ENCODE data around the gene MAPRE2.

Gene MAPRE2

GRCh38 chr18:35110554-35111485 lies 69.6 kb downstream of the MAPRE2 start:
- no peak for DNase-seq (ENCODE audit: low read depth, low spot score)
- no peak overlapping the region for H3K4me3 ChIP-seq (ENCODE audit: low read length)

GRCh38 chr18:35112696-35113095 lies 71.5 kb downstream of the MAPRE2 start:
- DNase-seq (ENCODE audit: low read depth, low spot score): no peak
- no peak overlapping the region for H3K4me3 ChIP-seq (ENCODE audit: low read length)

DNA sequence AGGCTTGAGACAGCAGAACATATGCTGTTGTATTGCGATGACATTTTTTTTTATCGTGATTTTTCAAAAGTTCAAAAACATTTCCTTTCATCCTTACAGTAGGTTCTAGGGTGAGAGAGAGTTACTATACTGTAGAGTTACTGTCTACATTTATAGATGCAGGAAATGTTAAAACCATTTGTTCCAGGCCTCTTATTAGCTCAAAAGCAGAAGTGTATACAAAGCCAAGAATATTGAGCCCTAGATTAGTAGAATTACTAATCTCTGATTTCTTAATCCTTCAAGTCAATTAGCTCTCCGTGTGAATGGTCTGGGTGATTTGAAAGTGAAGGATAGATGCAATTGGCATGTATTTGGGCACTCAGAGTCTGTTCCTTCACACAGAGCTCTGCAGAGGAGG lies 73.1 kb downstream of the MAPRE2 start:
- H3K4me3 ChIP-seq (ENCODE audit: low read length): no peak overlapping the region
- no peak for DNase-seq (ENCODE audit: low read depth, low spot score)

- no peak for DNase-seq (ENCODE audit: low read depth, low spot score)
- no peak overlapping the region for H3K4me3 ChIP-seq (ENCODE audit: low read length)
Measured at GRCh38 chr18:35116784-35117318, 75.6 kb downstream of the MAPRE2 start.

- DNase-seq (ENCODE audit: low read depth, low spot score): peak; percentile 15
- no peak overlapping the region for H3K4me3 ChIP-seq (ENCODE audit: low read length)
Measured at GRCh38 chr18:35117372-35117771, 76.2 kb downstream of the MAPRE2 start.

GRCh38 chr18:35117951-35118411 lies 76.8 kb downstream of the MAPRE2 start:
- DNase-seq (ENCODE audit: low read depth, low spot score): no peak
- H3K4me3 ChIP-seq (ENCODE audit: low read length): no peak overlapping the region

DNA sequence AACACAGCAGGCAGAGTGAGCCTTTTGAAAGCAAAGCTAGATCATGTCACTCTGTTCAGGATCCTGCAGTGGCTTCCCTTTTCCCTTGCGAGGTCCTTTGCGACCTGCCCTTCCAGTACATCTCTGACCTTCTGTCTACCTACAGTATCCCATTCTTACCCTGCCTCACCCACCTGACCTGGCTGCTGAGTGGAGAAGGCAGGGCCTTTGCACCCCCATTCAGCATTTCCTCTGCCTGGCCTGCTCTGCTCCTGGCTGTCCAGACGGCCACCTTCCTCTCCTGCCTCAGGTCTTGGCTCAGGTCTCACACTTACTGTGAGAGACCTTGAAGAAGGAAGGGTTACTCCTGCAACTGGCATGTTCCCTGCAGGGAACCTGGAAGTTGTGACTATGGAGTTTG lies 77.4 kb downstream of the MAPRE2 start:
- DNase-seq (ENCODE audit: low read depth, low spot score): no peak
- H3K4me3 ChIP-seq (ENCODE audit: low read length): no peak overlapping the region

- DNase-seq (ENCODE audit: low read depth, low spot score): no peak
- H3K4me3 ChIP-seq (ENCODE audit: low read length): no peak overlapping the region
Measured at GRCh38 chr18:35121038-35121437, 79.8 kb downstream of the MAPRE2 start.

DNA sequence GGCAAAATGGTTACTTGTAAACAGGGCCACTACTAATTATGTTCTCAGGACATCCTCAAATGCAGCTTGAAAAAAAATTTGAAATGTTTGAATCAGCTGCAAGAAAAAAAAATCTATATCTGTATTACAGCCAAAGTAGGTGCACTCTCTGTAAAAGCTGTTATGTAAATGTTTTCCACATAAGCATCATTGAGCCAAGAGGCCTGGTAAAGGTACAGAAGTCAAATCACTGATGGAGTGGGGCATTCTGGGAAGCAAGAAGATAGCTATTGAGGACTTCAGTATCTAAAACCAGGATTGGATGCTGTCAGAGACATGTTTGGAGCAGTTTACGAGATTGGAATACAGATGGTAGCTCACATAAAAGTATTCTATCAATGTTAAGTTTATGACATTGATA lies 80.3 kb downstream of the MAPRE2 start:
- no peak overlapping the region for H3K4me3 ChIP-seq (ENCODE audit: low read length)
- DNase-seq (ENCODE audit: low read depth, low spot score): no peak

DNA sequence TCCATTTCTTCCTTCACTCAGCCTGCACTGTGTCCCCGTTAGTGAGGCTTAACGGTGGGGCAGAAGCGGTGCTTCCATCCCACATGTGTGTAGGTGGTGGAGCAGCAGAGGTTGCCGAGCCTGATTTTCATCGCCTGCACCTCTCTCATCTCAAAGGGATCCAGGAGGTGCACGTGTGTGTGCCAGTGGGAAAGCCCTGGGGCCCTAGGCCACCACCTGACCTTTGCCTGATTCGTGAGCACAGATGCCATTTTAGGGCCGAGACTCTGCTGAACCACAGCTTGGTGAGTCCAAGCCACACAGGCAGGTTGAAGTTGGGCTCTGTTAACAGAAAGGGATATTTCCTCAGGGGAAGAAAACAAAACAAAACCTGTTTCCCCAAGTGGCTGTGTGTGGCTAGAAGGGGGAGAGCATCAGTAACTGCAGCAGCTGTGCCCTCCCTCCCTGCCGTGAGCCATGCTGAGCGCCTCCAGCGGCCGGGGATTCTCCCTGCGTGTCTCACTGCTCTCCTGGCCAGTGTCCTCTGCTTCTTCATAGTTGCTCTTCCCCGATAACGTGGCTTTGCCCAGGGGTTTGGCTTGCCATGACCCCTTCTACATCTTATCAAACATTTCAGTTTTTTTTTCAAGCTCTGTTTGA lies 81.5 kb downstream of the MAPRE2 start:
- no peak for DNase-seq (ENCODE audit: low read depth, low spot score)
- H3K4me3 ChIP-seq (ENCODE audit: low read length): no peak overlapping the region

DNA sequence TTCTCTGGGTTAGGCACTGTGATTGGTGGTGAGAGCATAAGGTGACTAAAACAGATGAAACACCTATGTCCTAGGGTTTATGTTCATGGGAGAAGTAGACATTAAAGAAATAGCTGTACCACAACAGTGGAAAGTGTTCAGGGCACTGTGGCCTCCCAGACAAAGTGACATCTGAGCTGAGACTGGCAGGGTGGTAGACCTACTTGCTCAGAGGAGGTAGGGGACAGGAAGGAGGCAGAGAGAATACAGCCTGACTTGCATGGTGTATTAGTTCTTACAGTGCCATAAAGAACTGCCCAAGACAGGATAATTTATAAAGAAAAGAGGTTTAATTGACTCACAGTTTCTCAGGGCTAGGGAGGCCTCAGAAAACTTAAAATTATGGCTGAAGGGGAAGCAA lies 82.6 kb downstream of the MAPRE2 start:
- no peak for DNase-seq (ENCODE audit: low read depth, low spot score)
- no peak overlapping the region for H3K4me3 ChIP-seq (ENCODE audit: low read length)

- H3K4me3 ChIP-seq (ENCODE audit: low read length): no peak overlapping the region
- no peak for DNase-seq (ENCODE audit: low read depth, low spot score)
Measured at GRCh38 chr18:35127201-35127600, 86.0 kb downstream of the MAPRE2 start.

DNA sequence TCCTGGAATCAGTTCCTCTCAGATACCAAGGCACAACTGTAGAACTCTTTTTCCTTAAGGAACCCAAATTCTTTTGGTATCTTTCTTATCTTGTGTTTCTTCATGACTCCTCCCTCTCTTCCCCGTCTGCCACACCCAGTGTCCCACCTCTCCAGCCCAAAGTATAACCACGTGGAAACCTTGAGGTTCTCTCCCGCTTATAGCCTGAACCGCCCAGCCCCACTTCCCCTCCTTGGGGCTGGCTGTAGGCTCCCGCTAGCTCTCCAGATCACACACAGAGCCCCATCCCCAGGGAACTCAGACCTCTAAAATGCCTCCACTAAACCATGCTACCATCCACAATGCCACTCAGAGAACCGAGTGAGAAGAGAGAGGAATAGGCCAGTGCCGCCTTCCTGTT lies 87.5 kb downstream of the MAPRE2 start:
- no peak overlapping the region for H3K4me3 ChIP-seq (ENCODE audit: low read length)
- no peak for DNase-seq (ENCODE audit: low read depth, low spot score)

DNA sequence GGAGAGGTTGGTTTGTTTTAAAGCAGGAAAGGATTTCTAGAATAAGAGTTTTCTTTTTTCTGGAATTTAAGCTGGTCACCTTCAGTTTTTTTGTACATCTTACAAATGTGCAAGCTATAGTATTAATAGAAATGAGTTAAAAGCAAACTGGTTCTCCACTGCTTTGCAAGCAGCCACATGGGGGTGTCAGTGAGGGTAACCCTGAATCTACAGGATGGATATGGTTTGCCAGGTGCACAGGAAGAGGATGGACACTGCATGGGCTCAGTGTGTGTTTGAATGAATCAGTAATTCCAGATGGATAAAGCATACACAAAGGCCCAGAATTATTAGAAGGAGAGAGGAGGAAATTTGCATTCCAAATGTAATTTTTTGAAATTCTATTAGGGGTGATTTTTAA lies 89.0 kb downstream of the MAPRE2 start:
- no peak for DNase-seq (ENCODE audit: low read depth, low spot score)

DNA sequence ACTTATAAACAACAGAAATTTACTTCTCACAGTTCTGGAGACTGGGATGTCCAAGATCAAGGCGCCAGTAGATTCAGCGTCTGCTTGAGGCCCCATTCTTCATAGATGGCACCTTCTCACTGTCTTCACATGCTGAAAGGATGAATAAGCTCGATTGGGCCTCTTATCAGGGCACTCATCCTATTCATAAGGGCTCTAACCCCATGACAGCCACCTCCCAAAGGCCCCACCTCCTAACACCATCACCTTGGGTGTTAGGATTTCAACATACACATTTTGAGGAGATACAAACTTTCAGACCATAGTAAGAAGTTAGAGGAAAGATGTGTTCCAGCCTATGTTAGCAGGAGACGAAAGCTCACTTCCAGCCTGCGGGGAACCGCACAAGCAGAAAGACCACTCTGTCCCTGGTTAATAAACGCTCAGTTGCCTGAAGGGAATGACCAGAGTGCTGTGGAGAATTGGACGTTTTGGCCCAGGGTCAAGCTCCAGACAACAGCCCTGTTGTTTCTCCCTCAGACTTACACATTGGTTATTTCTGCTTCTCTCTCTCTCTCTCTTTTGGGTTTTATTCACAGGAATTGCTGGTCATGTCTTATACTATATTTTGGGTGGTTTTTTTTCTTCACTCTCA lies 90.3 kb downstream of the MAPRE2 start:
- H3K4me3 ChIP-seq (ENCODE audit: low read length): no peak overlapping the region
- DNase-seq (ENCODE audit: low read depth, low spot score): no peak

More for the DNA sequence above, 89.0 kb downstream of the MAPRE2 start:
- H3K4me3 ChIP-seq (ENCODE audit: low read length): no peak overlapping the region

DNA sequence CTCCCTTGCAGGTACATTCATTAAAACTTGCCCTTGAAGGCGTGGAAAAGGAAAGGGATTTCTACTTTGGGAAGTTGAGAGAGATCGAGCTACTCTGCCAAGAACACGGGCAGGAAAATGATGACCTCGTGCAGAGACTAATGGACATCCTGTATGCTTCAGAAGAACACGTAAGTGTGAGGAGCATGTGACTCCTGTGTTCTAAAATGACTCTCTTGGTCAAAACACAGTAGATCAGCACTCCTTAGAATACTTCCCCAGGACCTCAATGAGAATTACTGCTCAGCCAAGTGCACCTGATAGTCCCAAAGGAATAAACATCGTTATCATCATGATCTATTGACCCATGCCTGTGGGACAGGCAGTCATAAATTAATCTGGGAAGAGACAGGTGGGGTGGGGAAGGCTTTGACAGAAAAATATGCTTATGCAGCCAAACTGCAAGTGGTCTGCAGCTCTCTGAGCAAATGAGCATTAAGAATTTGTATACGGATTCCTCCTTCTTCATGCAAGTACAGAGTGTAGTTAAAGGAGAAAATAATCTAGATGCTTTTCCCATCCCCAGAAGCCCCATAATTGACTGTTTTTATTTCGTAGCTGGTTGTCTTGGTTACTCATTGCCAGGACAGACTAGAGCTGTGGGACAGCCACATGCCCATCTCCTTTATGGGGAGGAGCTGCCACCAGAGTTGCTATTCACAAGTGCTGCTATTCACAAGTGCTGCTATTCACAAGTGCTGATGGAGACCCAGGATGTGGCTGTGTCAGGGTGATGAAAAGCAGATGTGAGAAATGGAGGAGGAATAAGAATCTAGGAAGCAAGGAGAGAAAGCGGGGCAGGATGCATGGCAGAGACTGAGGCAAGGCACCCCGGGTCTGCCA lies 91.0 kb downstream of the MAPRE2 start:
- DNase-seq (ENCODE audit: low read depth, low spot score): no peak
- H3K4me3 ChIP-seq (ENCODE audit: low read length): no peak overlapping the region

DNA sequence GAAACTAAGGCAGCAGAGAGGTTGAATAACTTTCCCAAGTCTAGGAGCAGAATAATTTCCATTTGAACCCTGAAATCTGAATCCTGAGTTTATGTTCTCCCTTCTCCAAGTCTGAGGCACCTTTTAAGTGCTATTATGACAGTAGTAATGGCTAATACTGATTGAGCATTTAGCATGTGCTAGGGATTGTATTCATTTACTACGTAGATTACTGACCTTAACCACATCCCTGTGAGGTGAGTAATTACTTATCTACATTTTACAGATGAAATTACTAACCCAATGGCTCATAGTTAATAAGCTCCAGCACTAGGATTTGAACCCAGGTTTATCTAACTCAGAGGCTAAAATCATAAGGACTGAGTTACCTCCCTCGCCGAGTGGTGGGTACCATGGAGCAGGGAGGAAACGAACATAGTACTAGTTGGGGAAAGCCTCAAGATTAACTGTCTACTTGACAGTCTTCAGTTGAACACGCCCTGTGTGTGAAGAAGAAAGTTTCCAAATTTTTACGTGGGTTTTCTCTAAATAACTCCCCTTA lies 93.0 kb downstream of the MAPRE2 start:
- DNase-seq (ENCODE audit: low read depth, low spot score): no peak
- H3K4me3 ChIP-seq (ENCODE audit: low read length): no peak overlapping the region

DNA sequence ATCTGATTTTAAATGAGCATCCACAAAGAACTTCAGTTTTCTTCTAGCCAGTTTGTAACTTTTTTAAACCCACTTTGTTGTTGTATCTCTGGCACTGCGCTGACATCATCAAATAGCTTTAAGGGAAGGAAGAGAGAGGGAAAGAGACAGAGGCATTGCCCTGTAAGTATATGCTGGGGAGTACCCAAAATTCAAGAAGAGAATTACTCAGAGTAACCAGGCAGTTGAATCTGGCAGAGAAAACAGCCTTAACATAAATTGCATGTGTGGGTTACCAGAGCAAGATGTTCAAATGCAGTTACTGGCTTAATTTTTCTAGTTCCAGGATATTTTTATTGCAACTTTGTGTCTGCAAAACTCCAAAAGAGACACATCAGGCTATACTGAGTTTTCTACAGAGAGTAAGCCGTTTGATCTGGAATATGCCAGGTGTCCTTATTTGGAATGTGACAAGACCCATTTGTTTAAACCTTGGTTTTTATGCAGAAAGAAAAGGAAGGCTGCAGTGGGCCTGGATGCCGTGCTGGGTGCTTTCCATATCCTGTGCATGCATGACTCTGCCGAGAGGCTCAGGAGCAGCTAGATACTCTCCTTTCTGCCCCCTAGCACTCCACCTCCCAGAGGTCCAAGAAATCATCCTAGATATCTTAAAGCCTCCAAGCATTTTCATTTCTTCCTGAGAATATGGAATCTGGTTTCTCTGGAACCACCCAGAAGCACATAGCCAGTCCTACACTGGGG lies 93.7 kb downstream of the MAPRE2 start:
- no peak overlapping the region for H3K4me3 ChIP-seq (ENCODE audit: low read length)
- DNase-seq (ENCODE audit: low read depth, low spot score): no peak

Data from Jurkat, Clone E6-1 (cell line).